PFSK-1 (cell line): ENCODE measurements around the gene TEX52.

Source experiments
- FOXP2 ChIP-seq: optimal IDR thresholded peaks from 2 replicates; pipeline ENCODE3; 2011; ENCODE audit warnings: borderline replicate concordance, control low read depth, inconsistent platforms; ENCODE audit not compliant: insufficient read depth; ENCODE audit errors: extremely low read length, extremely low read depth
- POLR2AphosphoS5 ChIP-seq: IDR thresholded peaks from 2 replicates; pipeline ENCODE4 v1.6.1; 2012; ENCODE audit warnings: low read depth, mild to moderate bottlenecking, control low read depth, low read length, moderate library complexity
- SIN3A ChIP-seq: IDR thresholded peaks from 2 replicates; pipeline ENCODE4 v1.6.1; 2012; ENCODE audit warnings: mild to moderate bottlenecking, low read length, moderate library complexity, borderline replicate concordance; ENCODE audit not compliant: insufficient read depth
- TAF1 ChIP-seq: IDR thresholded peaks from 2 replicates; pipeline ENCODE4 v1.6.1; 2012; ENCODE audit warnings: low read length, control low read depth, borderline replicate concordance; ENCODE audit not compliant: insufficient read depth

DNA sequence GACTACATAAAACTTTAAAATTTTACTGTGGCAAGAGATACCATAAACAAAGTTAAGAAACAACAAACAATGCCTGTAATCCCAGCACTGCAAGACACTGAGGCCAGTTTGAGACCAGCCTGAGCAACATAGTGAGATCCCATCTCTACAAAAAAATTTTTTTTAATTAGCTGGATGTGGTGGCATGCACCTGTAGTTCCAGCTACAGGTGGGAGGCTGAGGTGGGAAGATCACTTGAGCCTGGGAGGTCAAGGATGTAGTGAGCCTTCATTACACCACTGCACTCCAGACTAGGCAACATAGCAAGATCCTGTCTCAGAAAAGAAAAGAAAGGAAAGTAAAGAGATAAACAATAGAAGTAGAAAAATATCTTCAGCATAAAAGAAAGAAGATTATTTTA is 3.3 kb upstream of the TEX52 start:
- TF ChIP-seq SIN3A (no peak), POLR2AphosphoS5 (no peak), TAF1 (no peak), FOXP2 (no peak)
